SK-N-SH treated with all-trans-retinoic acid at 6 μM for 48 hours (cell line): ENCODE measurements around the gene RNASEH2B.

Experiments used
- ATAC-seq: fragments of 200-7000 bp; cut with Tn5 transposase; 3 replicates; pipeline ENCODE4 v1.9.1; 2020; ENCODE audit warnings: mild to moderate bottlenecking, moderate library complexity
- ARNTL ChIP-seq: fragments of 450-650 bp; formaldehyde crosslinking; IDR thresholded peaks from 2 replicates; pipeline ENCODE4 v1.5.0; 2020; ENCODE audit warnings: low read depth, mild to moderate bottlenecking, moderate library complexity, borderline replicate concordance
- BACH2 ChIP-seq: fragments of 250-450 bp; sonication (Bioruptor Pico); IDR thresholded peaks from 2 replicates; pipeline ENCODE4 v1.9.0; 2021; ENCODE audit warnings: mild to moderate bottlenecking, borderline replicate concordance
- CSDC2 ChIP-seq: fragments of 250-450 bp; sonication (Bioruptor Pico); IDR thresholded peaks from 2 replicates; pipeline ENCODE4 v1.5.0; 2020; ENCODE audit warnings: mild to moderate bottlenecking, moderate library complexity
- ESRRG ChIP-seq: fragments of 250-450 bp; sonication (Bioruptor Pico); IDR thresholded peaks from 2 replicates; pipeline ENCODE4 v1.6.1; 2021; ENCODE audit warnings: mild to moderate bottlenecking
- GLIS3 ChIP-seq: fragments of 250-450 bp; sonication (Bioruptor Pico); IDR thresholded peaks from 2 replicates; pipeline ENCODE4 v1.5.0; 2020; ENCODE audit warnings: mild to moderate bottlenecking, moderate library complexity
- ISL1 ChIP-seq: fragments of 250-450 bp; sonication (Bioruptor Pico); IDR thresholded peaks from 2 replicates; pipeline ENCODE4 v2.1.2; 2022; ENCODE audit warnings: mild to moderate bottlenecking, moderate library complexity
- OSR1 ChIP-seq: fragments of 250-450 bp; sonication (Bioruptor Pico); IDR thresholded peaks from 2 replicates; pipeline ENCODE4 v1.8.0; 2022; ENCODE audit warnings: moderate library complexity, mild to moderate bottlenecking, inconsistent platforms
- PPARA ChIP-seq: fragments of 250-450 bp; sonication (Bioruptor Pico); IDR thresholded peaks from 2 replicates; pipeline ENCODE4 v1.5.0; 2020; ENCODE audit warnings: mild to moderate bottlenecking, borderline replicate concordance
- RARB ChIP-seq: fragments of 250-450 bp; sonication (Bioruptor Pico); IDR thresholded peaks from 2 replicates; pipeline ENCODE4 v1.8.0; 2021; ENCODE audit warnings: mild to moderate bottlenecking, moderate library complexity
- SNAI2 ChIP-seq: fragments of 250-450 bp; sonication (Bioruptor Pico); IDR thresholded peaks from 2 replicates; pipeline ENCODE4 v1.5.0; 2020; ENCODE audit warnings: mild to moderate bottlenecking, moderate library complexity
- TCF4 ChIP-seq: fragments of 250-450 bp; sonication (Bioruptor Pico); IDR thresholded peaks from 2 replicates; pipeline ENCODE4 v1.8.0; 2021; ENCODE audit warnings: mild to moderate bottlenecking, moderate library complexity, borderline replicate concordance
- TOX ChIP-seq: fragments of 250-450 bp; sonication (Bioruptor Pico); IDR thresholded peaks from 2 replicates; pipeline ENCODE4 v1.8.0; 2021; ENCODE audit warnings: mild to moderate bottlenecking, moderate library complexity, borderline replicate concordance
- ZC3H10 ChIP-seq: fragments of 250-450 bp; sonication (Bioruptor Pico); IDR thresholded peaks from 2 replicates; pipeline ENCODE4 v1.5.1; 2021; ENCODE audit warnings: mild to moderate bottlenecking, moderate library complexity
- ZFP3 ChIP-seq: fragments of 250-450 bp; sonication (Bioruptor Pico); IDR thresholded peaks from 2 replicates; pipeline ENCODE4 v1.5.0; 2020; ENCODE audit warnings: mild to moderate bottlenecking, moderate library complexity
- ZFP30 ChIP-seq: fragments of 450-650 bp; formaldehyde crosslinking; IDR thresholded peaks from 2 replicates; pipeline ENCODE4 v1.5.0; 2022; ENCODE audit warnings: mild to moderate bottlenecking, moderate library complexity
- ZNF565 ChIP-seq: fragments of 450-650 bp; formaldehyde crosslinking; conservative IDR thresholded peaks from 2 replicates; pipeline ENCODE4 v1.5.0; 2020; ENCODE audit warnings: low read depth, mild to moderate bottlenecking, moderate library complexity
- ZNF70 ChIP-seq: fragments of 450-650 bp; formaldehyde crosslinking; IDR thresholded peaks from 2 replicates; pipeline ENCODE4 v1.5.0; 2020; ENCODE audit warnings: mild to moderate bottlenecking, moderate library complexity
- ZNF8 ChIP-seq: fragments of 450-650 bp; formaldehyde crosslinking; IDR thresholded peaks from 2 replicates; pipeline ENCODE4 v1.5.0; 2020; ENCODE audit warnings: mild to moderate bottlenecking, moderate library complexity
- TF ChIP-seq, protein P1 (sequence below): fragments of 250-450 bp; sonication (Bioruptor Pico); IDR thresholded peaks from 2 replicates; pipeline ENCODE4 v1.5.1; 2021; ENCODE audit warnings: mild to moderate bottlenecking, moderate library complexity
- TF ChIP-seq, protein P2 (sequence below): fragments of 250-450 bp; sonication (Bioruptor Pico); IDR thresholded peaks from 2 replicates; pipeline ENCODE4 v1.8.0; 2021; ENCODE audit warnings: low read depth, mild to moderate bottlenecking, moderate library complexity, borderline replicate concordance
- TF ChIP-seq, protein P3 (sequence below): fragments of 250-450 bp; sonication (Bioruptor Pico); IDR thresholded peaks from 2 replicates; pipeline ENCODE4 v1.5.0; 2020; ENCODE audit warnings: mild to moderate bottlenecking, moderate library complexity

The RNASEH2B gene

DNA sequence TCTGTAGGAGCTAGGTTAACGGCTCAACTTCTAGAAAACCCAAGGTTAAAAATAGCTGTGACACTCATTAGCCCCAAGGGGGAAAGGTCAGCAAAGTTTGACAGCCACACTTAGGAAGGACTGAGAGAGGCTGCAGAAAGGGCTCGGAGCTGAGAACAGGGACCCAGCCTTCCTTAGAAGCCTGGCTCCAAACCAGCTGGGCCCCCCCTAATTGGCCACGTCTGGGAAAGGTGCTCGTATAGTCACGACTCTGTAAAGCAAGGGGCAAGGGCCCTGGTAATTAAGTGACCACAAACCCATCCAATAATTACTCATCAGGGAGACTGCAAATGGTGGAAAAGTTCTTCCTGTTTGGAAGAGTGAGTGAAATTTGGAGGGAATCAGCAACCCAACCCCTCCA, 90.5 kb downstream of the RNASEH2B start:
- no peak for ATAC-seq
- TF ChIP-seq PPARA (CRISPR knock-in tag) (no peak), OSR1 (CRISPR knock-in tag) (no peak), TOX (CRISPR knock-in tag) (no peak), RARB (CRISPR knock-in tag) (no peak), ARNTL (CRISPR knock-in tag) (no peak), CSDC2 (CRISPR knock-in tag) (no peak), ISL1 (CRISPR knock-in tag) (no peak)
- TF ChIP-seq, protein P1, sequence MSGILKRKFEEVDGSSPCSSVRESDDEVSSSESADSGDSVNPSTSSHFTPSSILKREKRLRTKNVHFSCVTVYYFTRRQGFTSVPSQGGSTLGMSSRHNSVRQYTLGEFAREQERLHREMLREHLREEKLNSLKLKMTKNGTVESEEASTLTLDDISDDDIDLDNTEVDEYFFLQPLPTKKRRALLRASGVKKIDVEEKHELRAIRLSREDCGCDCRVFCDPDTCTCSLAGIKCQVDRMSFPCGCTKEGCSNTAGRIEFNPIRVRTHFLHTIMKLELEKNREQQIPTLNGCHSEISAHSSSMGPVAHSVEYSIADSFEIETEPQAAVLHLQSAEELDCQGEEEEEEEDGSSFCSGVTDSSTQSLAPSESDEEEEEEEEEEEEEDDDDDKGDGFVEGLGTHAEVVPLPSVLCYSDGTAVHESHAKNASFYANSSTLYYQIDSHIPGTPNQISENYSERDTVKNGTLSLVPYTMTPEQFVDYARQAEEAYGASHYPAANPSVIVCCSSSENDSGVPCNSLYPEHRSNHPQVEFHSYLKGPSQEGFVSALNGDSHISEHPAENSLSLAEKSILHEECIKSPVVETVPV (CRISPR knock-in tag): no peak
- TF ChIP-seq, protein P2, sequence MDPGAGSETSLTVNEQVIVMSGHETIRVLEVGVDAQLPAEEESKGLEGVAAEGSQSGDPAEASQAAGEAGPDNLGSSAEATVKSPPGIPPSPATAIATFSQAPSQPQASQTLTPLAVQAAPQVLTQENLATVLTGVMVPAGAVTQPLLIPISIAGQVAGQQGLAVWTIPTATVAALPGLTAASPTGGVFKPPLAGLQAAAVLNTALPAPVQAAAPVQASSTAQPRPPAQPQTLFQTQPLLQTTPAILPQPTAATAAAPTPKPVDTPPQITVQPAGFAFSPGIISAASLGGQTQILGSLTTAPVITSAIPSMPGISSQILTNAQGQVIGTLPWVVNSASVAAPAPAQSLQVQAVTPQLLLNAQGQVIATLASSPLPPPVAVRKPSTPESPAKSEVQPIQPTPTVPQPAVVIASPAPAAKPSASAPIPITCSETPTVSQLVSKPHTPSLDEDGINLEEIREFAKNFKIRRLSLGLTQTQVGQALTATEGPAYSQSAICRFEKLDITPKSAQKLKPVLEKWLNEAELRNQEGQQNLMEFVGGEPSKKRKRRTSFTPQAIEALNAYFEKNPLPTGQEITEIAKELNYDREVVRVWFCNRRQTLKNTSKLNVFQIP: no peak

DNA sequence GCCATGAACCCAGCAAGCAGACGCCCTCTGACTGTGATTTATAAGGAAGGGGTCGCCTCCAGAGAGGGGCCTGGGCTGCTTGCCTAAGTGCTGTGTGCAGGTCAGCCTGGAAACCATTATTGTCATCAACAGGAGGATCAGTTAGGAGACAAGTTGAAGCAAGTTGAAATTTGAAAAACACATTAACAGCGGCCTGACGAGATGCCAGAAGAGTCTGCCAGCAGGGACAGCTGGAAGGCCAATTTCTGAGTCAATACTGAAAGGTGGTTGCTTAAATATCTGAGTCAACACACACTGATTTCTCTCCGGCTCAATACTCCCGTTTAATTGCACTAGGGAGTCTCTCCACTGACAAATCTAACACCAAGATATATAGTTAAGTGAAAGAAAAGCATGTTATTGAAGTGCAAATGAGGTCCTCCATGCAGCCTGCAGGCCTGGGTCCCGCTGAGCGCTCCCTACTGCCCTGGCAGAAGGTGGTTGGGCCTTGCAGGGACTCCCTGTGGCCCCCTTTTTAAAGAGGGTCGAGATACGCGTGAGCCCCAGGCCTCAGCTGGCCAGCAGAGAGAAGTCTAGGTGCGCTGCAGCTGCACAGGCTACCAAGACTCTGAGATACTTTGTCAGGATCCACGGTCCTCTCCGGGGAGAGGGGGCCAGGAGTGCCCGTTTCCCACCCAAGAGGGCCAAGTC, 91.1 kb downstream of the RNASEH2B start:
- ATAC-seq: no peak
- no peak for TF ChIP-seq ZC3H10 (CRISPR knock-in tag)
- TF ChIP-seq ZFP3: no peak
- no peak for TF ChIP-seq RARB (CRISPR knock-in tag)
- no peak for TF ChIP-seq GLIS3
- TF ChIP-seq ESRRG (CRISPR knock-in tag): no peak
- TF ChIP-seq, protein P3, sequence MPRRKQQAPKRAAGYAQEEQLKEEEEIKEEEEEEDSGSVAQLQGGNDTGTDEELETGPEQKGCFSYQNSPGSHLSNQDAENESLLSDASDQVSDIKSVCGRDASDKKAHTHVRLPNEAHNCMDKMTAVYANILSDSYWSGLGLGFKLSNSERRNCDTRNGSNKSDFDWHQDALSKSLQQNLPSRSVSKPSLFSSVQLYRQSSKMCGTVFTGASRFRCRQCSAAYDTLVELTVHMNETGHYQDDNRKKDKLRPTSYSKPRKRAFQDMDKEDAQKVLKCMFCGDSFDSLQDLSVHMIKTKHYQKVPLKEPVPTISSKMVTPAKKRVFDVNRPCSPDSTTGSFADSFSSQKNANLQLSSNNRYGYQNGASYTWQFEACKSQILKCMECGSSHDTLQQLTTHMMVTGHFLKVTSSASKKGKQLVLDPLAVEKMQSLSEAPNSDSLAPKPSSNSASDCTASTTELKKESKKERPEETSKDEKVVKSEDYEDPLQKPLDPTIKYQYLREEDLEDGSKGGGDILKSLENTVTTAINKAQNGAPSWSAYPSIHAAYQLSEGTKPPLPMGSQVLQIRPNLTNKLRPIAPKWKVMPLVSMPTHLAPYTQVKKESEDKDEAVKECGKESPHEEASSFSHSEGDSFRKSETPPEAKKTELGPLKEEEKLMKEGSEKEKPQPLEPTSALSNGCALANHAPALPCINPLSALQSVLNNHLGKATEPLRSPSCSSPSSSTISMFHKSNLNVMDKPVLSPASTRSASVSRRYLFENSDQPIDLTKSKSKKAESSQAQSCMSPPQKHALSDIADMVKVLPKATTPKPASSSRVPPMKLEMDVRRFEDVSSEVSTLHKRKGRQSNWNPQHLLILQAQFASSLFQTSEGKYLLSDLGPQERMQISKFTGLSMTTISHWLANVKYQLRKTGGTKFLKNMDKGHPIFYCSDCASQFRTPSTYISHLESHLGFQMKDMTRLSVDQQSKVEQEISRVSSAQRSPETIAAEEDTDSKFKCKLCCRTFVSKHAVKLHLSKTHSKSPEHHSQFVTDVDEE (CRISPR knock-in tag): no peak
- no peak for TF ChIP-seq TCF4 (CRISPR knock-in tag)
- no peak for TF ChIP-seq PPARA (CRISPR knock-in tag)
- TF ChIP-seq ZNF565 (CRISPR knock-in tag): no peak
- TF ChIP-seq, protein P1 (CRISPR knock-in tag): no peak
- no peak for TF ChIP-seq ISL1 (CRISPR knock-in tag)
- TF ChIP-seq ZNF8 (CRISPR knock-in tag): no peak
- TF ChIP-seq ZFP30 (CRISPR knock-in tag): no peak
- TF ChIP-seq OSR1 (CRISPR knock-in tag): no peak
- TF ChIP-seq ZNF70 (CRISPR knock-in tag): no peak
- TF ChIP-seq CSDC2 (CRISPR knock-in tag): no peak
- TF ChIP-seq SNAI2 (CRISPR knock-in tag): no peak

DNA sequence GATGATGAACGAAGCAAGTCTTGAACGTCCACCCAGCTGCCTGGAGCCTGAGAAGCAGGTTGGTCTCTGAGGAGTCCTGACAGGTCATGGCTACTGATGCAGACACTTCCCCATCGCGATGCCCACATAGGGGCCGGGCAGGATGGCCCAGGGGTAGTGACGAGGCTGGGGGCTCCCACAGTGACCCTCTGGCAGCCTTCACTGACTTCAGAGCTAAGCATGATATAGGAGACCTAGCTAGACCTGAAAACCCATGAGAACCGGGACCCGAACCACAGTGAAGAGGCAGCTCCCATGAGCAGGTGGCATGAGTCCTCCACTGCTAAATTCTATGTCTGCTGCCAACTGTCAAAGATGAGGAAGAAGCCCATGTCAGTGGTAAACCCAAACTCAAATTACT, 91.7 kb downstream of the RNASEH2B start:
- no peak for TF ChIP-seq ZNF565 (CRISPR knock-in tag)
- TF ChIP-seq ZFP3: no peak
- no peak for TF ChIP-seq GLIS3
- no peak for TF ChIP-seq ARNTL (CRISPR knock-in tag)
- no peak for TF ChIP-seq ZC3H10 (CRISPR knock-in tag)
- no peak for TF ChIP-seq BACH2 (CRISPR knock-in tag)
- no peak for TF ChIP-seq RARB (CRISPR knock-in tag)
- TF ChIP-seq TOX (CRISPR knock-in tag): no peak

DNA sequence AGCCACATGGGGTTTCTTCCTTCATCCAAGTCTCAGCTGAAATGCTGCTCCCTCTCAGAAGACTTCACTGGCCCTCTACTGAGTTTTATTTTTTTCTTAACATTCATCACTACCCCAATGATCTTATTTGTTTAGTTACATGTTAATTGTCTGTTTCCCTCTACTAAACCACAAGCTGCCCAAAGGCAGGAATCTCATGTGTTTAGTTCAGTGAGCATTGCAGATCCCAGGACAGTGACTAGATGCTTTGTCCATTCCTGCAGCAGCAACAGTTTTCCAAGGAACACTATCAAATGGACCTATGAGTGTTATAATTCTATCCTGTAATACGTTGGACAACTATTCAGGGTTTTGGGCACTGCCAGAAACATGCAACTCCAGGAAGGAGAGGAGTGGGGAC, 93.1 kb downstream of the RNASEH2B start:
- ATAC-seq: no peak
- TF ChIP-seq ZNF8 (CRISPR knock-in tag) (no peak), CSDC2 (CRISPR knock-in tag) (no peak), ZFP3 (no peak), TOX (CRISPR knock-in tag) (no peak), ZNF70 (CRISPR knock-in tag) (no peak), TCF4 (CRISPR knock-in tag) (no peak), ESRRG (CRISPR knock-in tag) (no peak), ISL1 (CRISPR knock-in tag) (no peak)
- TF ChIP-seq, protein P1 (CRISPR knock-in tag): no peak
- TF ChIP-seq, protein P3 (CRISPR knock-in tag): no peak

More for the DNA sequence above, 91.7 kb downstream of the RNASEH2B start:
- ATAC-seq: no peak
